ENCODE results near the gene PIGM.

DNA sequence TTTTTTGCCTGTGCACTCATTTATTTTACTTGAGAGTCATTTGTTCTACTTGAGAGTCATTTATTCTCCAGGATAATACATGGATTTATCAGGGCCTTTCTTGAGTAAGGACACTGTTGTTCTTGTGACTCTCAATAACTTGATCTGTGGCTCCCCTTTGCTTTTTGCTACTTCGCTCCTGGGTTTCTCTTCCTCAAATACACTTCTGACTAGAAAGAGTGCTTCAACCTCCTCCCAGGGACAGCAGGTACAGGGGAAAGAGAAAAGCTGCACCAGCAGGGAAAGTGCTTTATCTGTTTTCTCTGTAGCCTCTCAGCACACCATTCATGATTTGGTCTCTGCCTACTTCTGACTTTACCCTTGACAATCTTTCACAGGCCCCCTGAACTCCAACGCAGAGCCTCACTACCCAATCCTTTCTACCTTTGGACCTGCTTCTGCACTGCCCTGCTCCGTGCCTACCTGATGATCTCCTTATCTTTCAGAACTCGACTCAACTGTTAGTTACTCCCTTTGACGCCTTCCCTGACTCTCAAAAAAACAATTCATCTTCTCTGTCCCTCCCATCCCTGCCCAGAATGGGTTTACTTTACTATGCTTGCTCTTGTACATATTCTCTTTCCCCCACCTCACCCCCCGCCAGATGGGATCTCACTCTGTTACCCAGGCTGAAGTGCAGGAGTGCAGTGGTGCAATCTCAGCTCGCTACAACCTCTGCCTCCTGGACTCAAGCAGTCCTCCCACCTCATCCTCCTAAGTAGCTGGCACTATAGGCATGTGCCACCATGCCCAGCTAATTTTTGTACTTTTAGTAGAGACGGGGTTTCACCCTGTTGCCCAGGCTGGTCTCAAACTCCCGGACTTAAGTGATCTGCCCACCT is 15.6 kb upstream of the PIGM start:
- TF ChIP-seq, protein P1, sequence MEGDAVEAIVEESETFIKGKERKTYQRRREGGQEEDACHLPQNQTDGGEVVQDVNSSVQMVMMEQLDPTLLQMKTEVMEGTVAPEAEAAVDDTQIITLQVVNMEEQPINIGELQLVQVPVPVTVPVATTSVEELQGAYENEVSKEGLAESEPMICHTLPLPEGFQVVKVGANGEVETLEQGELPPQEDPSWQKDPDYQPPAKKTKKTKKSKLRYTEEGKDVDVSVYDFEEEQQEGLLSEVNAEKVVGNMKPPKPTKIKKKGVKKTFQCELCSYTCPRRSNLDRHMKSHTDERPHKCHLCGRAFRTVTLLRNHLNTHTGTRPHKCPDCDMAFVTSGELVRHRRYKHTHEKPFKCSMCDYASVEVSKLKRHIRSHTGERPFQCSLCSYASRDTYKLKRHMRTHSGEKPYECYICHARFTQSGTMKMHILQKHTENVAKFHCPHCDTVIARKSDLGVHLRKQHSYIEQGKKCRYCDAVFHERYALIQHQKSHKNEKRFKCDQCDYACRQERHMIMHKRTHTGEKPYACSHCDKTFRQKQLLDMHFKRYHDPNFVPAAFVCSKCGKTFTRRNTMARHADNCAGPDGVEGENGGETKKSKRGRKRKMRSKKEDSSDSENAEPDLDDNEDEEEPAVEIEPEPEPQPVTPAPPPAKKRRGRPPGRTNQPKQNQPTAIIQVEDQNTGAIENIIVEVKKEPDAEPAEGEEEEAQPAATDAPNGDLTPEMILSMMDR (IDR thresholded peaks at IDR 0.05) = no peak
- TF ChIP-seq MAFK (IDR thresholded peaks at IDR 0.05; ENCODE audit: partially characterized antibody) (no peak), CBX8 (IDR thresholded peaks at IDR 0.05) (no peak), CEBPB (IDR thresholded peaks at IDR 0.05) (no peak), MYC (IDR thresholded peaks at IDR 0.05; ENCODE audit: borderline replicate concordance, low read length) (no peak), HDAC2 (IDR thresholded peaks at IDR 0.05) (no peak), POLR2A (IDR thresholded peaks at IDR 0.05; ENCODE audit: low read length) (no peak), MAX (IDR thresholded peaks at IDR 0.05) (no peak)

Measured in A549 (cell line).